Fibroblast of peridontal ligament (primary cell): Measurements from ENCODE around the gene ALDH8A1.

Experiments
- DNase-seq: peaks from one replicate; pipeline ENCODE4 v3.0.0-alpha.2; 2010; ENCODE audit errors: extremely low read depth

The ALDH8A1 gene

GRCh38 chr6:134949927-134950326 lies at the start of gene ALDH8A1:
TSS of gene ALDH8A1 (minus strand) at chr6:134950101. CDS start at chr6:134950053, 48 bp downstream.
- no peak for DNase-seq

GRCh38 chr6:134999107-134999506 lies 49.2 kb upstream of the ALDH8A1 start:
- no peak for DNase-seq

GRCh38 chr6:134997133-134997995 lies 47.5 kb upstream of the ALDH8A1 start:
- DNase-seq, result no peak

GRCh38 chr6:134995536-134995935 lies 45.6 kb upstream of the ALDH8A1 start:
- no peak for DNase-seq

GRCh38 chr6:134994431-134994830 lies 44.5 kb upstream of the ALDH8A1 start:
- DNase-seq, result no peak

- no peak for DNase-seq
Observed at GRCh38 chr6:134992155-134992554, 42.3 kb upstream of the ALDH8A1 start.

GRCh38 chr6:134990262-134990661 lies 40.4 kb upstream of the ALDH8A1 start:
- DNase-seq, result no peak

- peak; percentile 16 for DNase-seq
Observed at GRCh38 chr6:134984821-134985220, 34.9 kb upstream of the ALDH8A1 start.

GRCh38 chr6:134983823-134984222 lies 33.9 kb upstream of the ALDH8A1 start:
- no peak for DNase-seq

- DNase-seq, result no peak
Observed at GRCh38 chr6:134982161-134982560, 32.3 kb upstream of the ALDH8A1 start.

- DNase-seq, result no peak
Observed at GRCh38 chr6:134980846-134981245, 30.9 kb upstream of the ALDH8A1 start.

GRCh38 chr6:134979142-134979541 lies 29.2 kb upstream of the ALDH8A1 start:
- no peak for DNase-seq

GRCh38 chr6:134974370-134974769 lies 24.5 kb upstream of the ALDH8A1 start:
- DNase-seq, result no peak

GRCh38 chr6:134967711-134968110 lies 17.8 kb upstream of the ALDH8A1 start:
- DNase-seq, result no peak

- no peak for DNase-seq
Observed at GRCh38 chr6:134964451-134965203, 14.7 kb upstream of the ALDH8A1 start.

- no peak for DNase-seq
Observed at GRCh38 chr6:134962421-134962820, 12.5 kb upstream of the ALDH8A1 start.

GRCh38 chr6:134961366-134961765 lies 11.5 kb upstream of the ALDH8A1 start:
- no peak for DNase-seq

- DNase-seq, result no peak
Observed at GRCh38 chr6:134959603-134960002, 9.7 kb upstream of the ALDH8A1 start.

GRCh38 chr6:134956676-134957075 lies 6.8 kb upstream of the ALDH8A1 start:
- no peak for DNase-seq

GRCh38 chr6:134956032-134956431 lies 6.1 kb upstream of the ALDH8A1 start:
- no peak for DNase-seq

- DNase-seq, result no peak
Observed at GRCh38 chr6:134954272-134955000, 4.5 kb upstream of the ALDH8A1 start.
